NCI-H2029 (cell line): ENCODE results near the gene BBS1.

Experiments
- DNase-seq: peaks from one replicate; lab custom pipeline; 2025; lab: John Stamatoyannopoulos, UW

BBS1 gene

GRCh38 chr11:66549696-66550095 lies 39.3 kb downstream of the BBS1 start:
- no peak for DNase-seq

GRCh38 chr11:66550887-66551286 lies 40.5 kb downstream of the BBS1 start:
- DNase-seq = no peak

- no peak for DNase-seq
Measured at GRCh38 chr11:66554602-66555001, 44.2 kb downstream of the BBS1 start.

- no peak for DNase-seq
Measured at GRCh38 chr11:66555416-66555815, 45.0 kb downstream of the BBS1 start.

- DNase-seq = peak; percentile 74
Measured at GRCh38 chr11:66556086-66556485, 45.7 kb downstream of the BBS1 start.

- DNase-seq = no peak
Measured at GRCh38 chr11:66557733-66558326, 47.4 kb downstream of the BBS1 start.

GRCh38 chr11:66559142-66559865 lies 48.9 kb downstream of the BBS1 start:
- peak; percentile 12 for DNase-seq

- no peak for DNase-seq
Measured at GRCh38 chr11:66559866-66560676, 49.6 kb downstream of the BBS1 start.

GRCh38 chr11:66561178-66561974 lies 50.9 kb downstream of the BBS1 start:
- DNase-seq = no peak

- no peak for DNase-seq
Measured at GRCh38 chr11:66561975-66562248, 51.5 kb downstream of the BBS1 start.

GRCh38 chr11:66562275-66562674 lies 51.8 kb downstream of the BBS1 start:
- DNase-seq = no peak

- DNase-seq = no peak
Measured at GRCh38 chr11:66562907-66563583, 52.6 kb downstream of the BBS1 start.

GRCh38 chr11:66563832-66564231 lies 53.4 kb downstream of the BBS1 start:
- DNase-seq = no peak

GRCh38 chr11:66564538-66564937 lies 54.1 kb downstream of the BBS1 start:
- no peak for DNase-seq

- no peak for DNase-seq
Measured at GRCh38 chr11:66564984-66565383, 54.5 kb downstream of the BBS1 start.

GRCh38 chr11:66566221-66566620 lies 55.8 kb downstream of the BBS1 start:
- DNase-seq = no peak

- no peak for DNase-seq
Measured at GRCh38 chr11:66567787-66568123, 57.3 kb downstream of the BBS1 start.

- peak; percentile 74 for DNase-seq
Measured at GRCh38 chr11:66568124-66568916, 57.9 kb downstream of the BBS1 start, which contains the start of gene CTSF. Gene CTSF (minus strand): TSS chr11:66568606. CDS start chr11:66568486, 120 bp downstream.

GRCh38 chr11:66569076-66569475 lies 58.6 kb downstream of the BBS1 start:
- no peak for DNase-seq

- no peak for DNase-seq
Measured at GRCh38 chr11:66570079-66570849, 59.8 kb downstream of the BBS1 start.
